KMS-11 (cell line): Measurements from ENCODE around the gene IGFL2.

Experiments used
- H2AFZ ChIP-seq: fragments of 200-600 bp; sonication (generic); 2 replicates; pipeline ENCODE4 v1.6.1; 2016; ENCODE audit warnings: antibody characterized with exemption, mixed run types, low read depth
- H3K27ac ChIP-seq: fragments of 200-600 bp; sonication (generic); 2 replicates; pipeline ENCODE4 v1.6.1; 2016; ENCODE audit warnings: mild to moderate bottlenecking, mixed run types
- H3K27me3 ChIP-seq: fragments of 200-600 bp; sonication (generic); 2 replicates; pipeline ENCODE4 v1.6.1; 2017; ENCODE audit warnings: mild to moderate bottlenecking, low read depth, mixed run types, moderate library complexity; ENCODE audit not compliant: insufficient read depth
- H3K36me3 ChIP-seq: fragments of 200-600 bp; sonication (generic); 2 replicates; pipeline ENCODE4 v1.6.1; 2017; ENCODE audit warnings: mild to moderate bottlenecking, mixed run types; ENCODE audit not compliant: insufficient read depth
- H3K4me1 ChIP-seq: fragments of 200-600 bp; sonication (generic); 2 replicates; pipeline ENCODE4 v1.6.1; 2016; ENCODE audit warnings: mild to moderate bottlenecking, low read depth, mixed run types; ENCODE audit not compliant: poor library complexity, severe bottlenecking
- H3K4me2 ChIP-seq: fragments of 200-600 bp; sonication (generic); 2 replicates; pipeline ENCODE4 v1.7.0; 2016; ENCODE audit warnings: mild to moderate bottlenecking, mixed run types
- H3K4me3 ChIP-seq: fragments of 200-600 bp; sonication (generic); IDR thresholded peaks from 2 replicates; pipeline ENCODE4 v1.6.1; 2017; ENCODE audit warnings: low read depth, low read length, mixed read lengths; ENCODE audit not compliant: insufficient read depth
- H3K79me2 ChIP-seq: fragments of 200-600 bp; sonication (generic); 2 replicates; pipeline ENCODE4 v1.6.1; 2016; ENCODE audit warnings: low read depth, mixed run types; ENCODE audit not compliant: insufficient read depth
- H3K9ac ChIP-seq: fragments of 200-600 bp; sonication (generic); 2 replicates; pipeline ENCODE4 v1.6.1; 2016; ENCODE audit warnings: mild to moderate bottlenecking, mixed run types
- H4K20me1 ChIP-seq: fragments of 200-600 bp; sonication (generic); 2 replicates; pipeline ENCODE4 v1.6.1; 2016; ENCODE audit warnings: mild to moderate bottlenecking, mixed run types; ENCODE audit not compliant: insufficient read depth
- CTCF ChIP-seq: fragments of 200-600 bp; sonication (generic); conservative IDR thresholded peaks from 2 replicates; pipeline ENCODE4 v1.6.1; 2017; ENCODE audit warnings: low read depth, mild to moderate bottlenecking, antibody characterized with exemption, low read length, moderate library complexity, mixed read lengths

IGFL2 gene

GRCh38 chr19:46115396-46116106 is 32.5 kb upstream of the IGFL2 start:
- Histone ChIP-seq H3K4me3 (no peak overlapping the region), H3K4me2 (peak overlapping the region; percentile 77), H3K36me3 (no peaks in the 10 kb centered on the region), H3K79me2 (no peaks in the 10 kb centered on the region), H4K20me1 (no peaks in the 10 kb centered on the region), H3K27me3 (no peaks in the 10 kb centered on the region; the same call in 1 of the 2 replicates), H3K4me1 (peaks cover 22% of the 10 kb centered on the region), H2AFZ (no peak overlapping the region), H3K9ac (no peak overlapping the region), H3K27ac (no peak overlapping the region; the same call in 1 of the 2 replicates)
- no peak for TF ChIP-seq CTCF

- H4K20me1 ChIP-seq: no peaks in the 10 kb centered on the region
- no peaks in the 10 kb centered on the region; the same call in 1 of the 2 replicates for H3K27me3 ChIP-seq
- H3K79me2 ChIP-seq: no peaks in the 10 kb centered on the region
- peaks cover 22% of the 10 kb centered on the region for H3K4me1 ChIP-seq
- no peak overlapping the region for H2AFZ ChIP-seq
- no peak overlapping the region for H3K9ac ChIP-seq
- no peak overlapping the region for H3K4me3 ChIP-seq
- no peak for TF ChIP-seq CTCF
- H3K4me2 ChIP-seq: peak overlapping the region; percentile 77
- no peak overlapping the region for H3K27ac ChIP-seq
- H3K36me3 ChIP-seq: no peaks in the 10 kb centered on the region
Observed at GRCh38 chr19:46116121-46116520, 31.9 kb upstream of the IGFL2 start.

- Histone ChIP-seq H3K9ac (no peak overlapping the region), H3K79me2 (no peaks in the 10 kb centered on the region), H2AFZ (no peak overlapping the region), H3K4me3 (no peak overlapping the region), H3K27me3 (no peaks in the 10 kb centered on the region; the same call in 1 of the 2 replicates), H3K27ac (no peak overlapping the region), H3K4me2 (no peak overlapping the region), H3K4me1 (peaks cover 22% of the 10 kb centered on the region), H3K36me3 (no peaks in the 10 kb centered on the region), H4K20me1 (no peaks in the 10 kb centered on the region)
- TF ChIP-seq CTCF: no peak
Observed at GRCh38 chr19:46118136-46118535, 29.9 kb upstream of the IGFL2 start.

GRCh38 chr19:46124638-46125115 is 23.4 kb upstream of the IGFL2 start, which contains the start of gene IGFL3:
TSS of gene IGFL3 (minus strand) at chr19:46124688. CDS start at chr19:46124649, 39 bp downstream.
- Histone ChIP-seq H3K9ac (no peak within 1 kb of the TSS), H3K4me2 (no peak within 1 kb of the TSS)

More at GRCh38 chr19:46124638-46125115, 23.4 kb upstream of the IGFL2 start, which contains the start of gene IGFL3:
- no peak within 1 kb of the TSS for H3K4me3 ChIP-seq
- H3K4me1 ChIP-seq: no peaks in the 10 kb centered on the region
- H3K79me2 ChIP-seq: no peaks in the 10 kb centered on the region
- no peaks in the 10 kb centered on the region for H4K20me1 ChIP-seq
- no peaks in the 10 kb centered on the region for H3K36me3 ChIP-seq
- H3K27me3 ChIP-seq: no peaks in the 10 kb centered on the region
- H3K27ac ChIP-seq: no peak within 1 kb of the TSS
- H2AFZ ChIP-seq: no peak within 1 kb of the TSS
- no peak for TF ChIP-seq CTCF
